IPS DF 6.9 (cell line): ENCODE data around the gene DNMT3L.
"Not testable (repeated sequence)": the region's sequence is repeated elsewhere in the genome, so short reads cannot be mapped to it uniquely, and the experiment has no call there.

ENCODE experiments used
- DNase-seq: peaks from one replicate; pipeline ENCODE4 v3.0.0-alpha.2; 2013; ENCODE audit warnings: low read depth, low spot score
- H3K27ac ChIP-seq: one replicate; pipeline ENCODE4 v1.5.1; 2013; ENCODE audit warnings: low read length, control low read depth
- H3K27me3 ChIP-seq: 2 replicates; pipeline ENCODE4 v1.6.1; 2013; ENCODE audit warnings: mild to moderate bottlenecking, low read length; ENCODE audit not compliant: control insufficient read depth, insufficient read depth
- H3K36me3 ChIP-seq: 2 replicates; pipeline ENCODE4 v1.6.1; 2013; ENCODE audit warnings: low read length; ENCODE audit not compliant: control insufficient read depth, insufficient read depth
- H3K4me1 ChIP-seq: 2 replicates; pipeline ENCODE4 v1.6.1; 2013; ENCODE audit warnings: low read length; ENCODE audit not compliant: control insufficient read depth, insufficient read depth
- H3K4me3 ChIP-seq: 2 replicates; pipeline ENCODE4 v1.5.1; 2013; ENCODE audit warnings: mild to moderate bottlenecking, low read length
- H3K9me3 ChIP-seq: 2 replicates; pipeline ENCODE4 v1.6.1; 2013; ENCODE audit warnings: low read length, inconsistent platforms; ENCODE audit not compliant: control insufficient read depth, insufficient read depth
- WGBS: extraction: QIAGEN DNeasy Blood & Tissue Kit; methylation state at CpG from one replicate; pipeline ENCODE4 v1.1.7; 2013; ENCODE audit warnings: mixed read lengths, missing lambda C conversion rate; ENCODE audit not compliant: insufficient read length, insufficient coverage; 5-methylcytosine and 5-hydroxymethylcytosine counted together

DNMT3L gene

GRCh38 chr21:44241281-44241680, 20.4 kb downstream of the DNMT3L start:
- H3K27ac ChIP-seq, H3K4me3 ChIP-seq, H3K9me3 ChIP-seq, H3K27me3 ChIP-seq, H3K4me1 ChIP-seq, H3K36me3 ChIP-seq, DNase-seq: not testable (repeated sequence)
- WGBS, result no CpG with 5 or more reads among the region's 27 CpGs

GRCh38 chr21:44240842-44241241, 20.9 kb downstream of the DNMT3L start, which contains the start of gene ICOSLG:
Gene ICOSLG (minus strand): TSS chr21:44240943. CDS start chr21:44240817, 126 bp downstream.
- WGBS, result no CpG with 5 or more reads among the region's 53 CpGs
- H3K4me3 ChIP-seq, result not testable (repeated sequence)

GRCh38 chr21:44240353-44240752, 21.3 kb downstream of the DNMT3L start:
- no CpG with 5 or more reads among the region's 46 CpGs for WGBS
- not testable (repeated sequence) for H3K36me3 ChIP-seq, H3K9me3 ChIP-seq, H3K27me3 ChIP-seq, H3K4me1 ChIP-seq, H3K27ac ChIP-seq, H3K4me3 ChIP-seq, DNase-seq

More at GRCh38 chr21:44240842-44241241, 20.9 kb downstream of the DNMT3L start, which contains the start of gene ICOSLG:
- H3K27ac ChIP-seq, H3K4me1 ChIP-seq, H3K27me3 ChIP-seq, DNase-seq, H3K9me3 ChIP-seq, H3K36me3 ChIP-seq: not testable (repeated sequence)

GRCh38 chr21:44229561-44229960, 32.1 kb downstream of the DNMT3L start:
- DNase-seq, H3K9me3 ChIP-seq, H3K27me3 ChIP-seq, H3K4me3 ChIP-seq, H3K27ac ChIP-seq, H3K36me3 ChIP-seq, H3K4me1 ChIP-seq: not testable (repeated sequence)
- WGBS, result no CpG with 5 or more reads among the region's 22 CpGs

- WGBS, result no CpG with 5 or more reads among the region's 13 CpGs
- not testable (repeated sequence) for DNase-seq, H3K9me3 ChIP-seq, H3K36me3 ChIP-seq, H3K4me1 ChIP-seq, H3K27me3 ChIP-seq, H3K4me3 ChIP-seq, H3K27ac ChIP-seq
Observed at GRCh38 chr21:44228109-44228508, 33.6 kb downstream of the DNMT3L start.

GRCh38 chr21:44227614-44228013, 34.1 kb downstream of the DNMT3L start:
- not testable (repeated sequence) for DNase-seq, H3K36me3 ChIP-seq, H3K27ac ChIP-seq, H3K4me3 ChIP-seq, H3K4me1 ChIP-seq, H3K9me3 ChIP-seq, H3K27me3 ChIP-seq
- WGBS, result no CpG with 5 or more reads among the region's 9 CpGs

- H3K27ac ChIP-seq, H3K4me1 ChIP-seq, H3K4me3 ChIP-seq, DNase-seq, H3K36me3 ChIP-seq, H3K9me3 ChIP-seq, H3K27me3 ChIP-seq: not testable (repeated sequence)
- no CpG with 5 or more reads among the region's 6 CpGs for WGBS
Observed at GRCh38 chr21:44225605-44226004, 36.1 kb downstream of the DNMT3L start.

- not testable (repeated sequence) for H3K4me1 ChIP-seq, H3K9me3 ChIP-seq, H3K27me3 ChIP-seq, DNase-seq, H3K27ac ChIP-seq, H3K36me3 ChIP-seq, H3K4me3 ChIP-seq
- WGBS, result no CpG with 5 or more reads among the region's 5 CpGs
Observed at GRCh38 chr21:44223334-44223733, 38.4 kb downstream of the DNMT3L start.

GRCh38 chr21:44220674-44221073, 41.0 kb downstream of the DNMT3L start:
- not testable (repeated sequence) for H3K27ac ChIP-seq, H3K4me3 ChIP-seq, DNase-seq, H3K4me1 ChIP-seq, H3K9me3 ChIP-seq, H3K36me3 ChIP-seq, H3K27me3 ChIP-seq
- WGBS, result no CpG with 5 or more reads among the region's 18 CpGs

GRCh38 chr21:44218461-44218860, 43.2 kb downstream of the DNMT3L start:
- H3K4me3 ChIP-seq, result not testable (repeated sequence)
- no CpG with 5 or more reads among the region's 8 CpGs for WGBS

GRCh38 chr21:44211978-44212377, 49.7 kb downstream of the DNMT3L start:
- not testable (repeated sequence) for H3K27ac ChIP-seq, H3K9me3 ChIP-seq, H3K4me3 ChIP-seq, H3K36me3 ChIP-seq, H3K27me3 ChIP-seq, H3K4me1 ChIP-seq, DNase-seq
- WGBS, result no CpG with 5 or more reads among the region's 2 CpGs

More at GRCh38 chr21:44218461-44218860, 43.2 kb downstream of the DNMT3L start:
- not testable (repeated sequence) for DNase-seq, H3K4me1 ChIP-seq, H3K9me3 ChIP-seq, H3K27ac ChIP-seq, H3K36me3 ChIP-seq, H3K27me3 ChIP-seq
